GM13977 (cell line): ENCODE data around the gene LENG1.

Experiments used
- DNase-seq: peaks from one replicate; pipeline ENCODE4 v3.0.0; 2012; ENCODE audit warnings: low spot score
- CTCF ChIP-seq: IDR thresholded peaks from 2 replicates; pipeline ENCODE4 v1.5.1; 2012; ENCODE audit warnings: mild to moderate bottlenecking, control low read depth; ENCODE audit not compliant: insufficient read depth; ENCODE audit errors: extremely low read depth, missing control alignments
- in situ Hi-C: fragments of 300-500 bp; cut with MboI; formaldehyde crosslinking; loops from one replicate; pipeline ENCODE4 v1.12.0; 2022; ENCODE audit warnings: low sequenced_read_pairs, low pct_unique_long_range_greater_than_20kb, mixed read lengths, inconsistent platforms; ENCODE audit not compliant: unreplicated experiment

Gene LENG1

GRCh38 chr19:54206030-54206830 lies 46.7 kb upstream of the LENG1 start:
- DNase-seq, result no peak
- in situ Hi-C loops, result no loop called here
- TF ChIP-seq CTCF, result no peak

GRCh38 chr19:54204767-54205468 lies 45.4 kb upstream of the LENG1 start:
- no peak for DNase-seq
- no peak for TF ChIP-seq CTCF

GRCh38 chr19:54203151-54203611 lies 43.7 kb upstream of the LENG1 start:
- no peak for TF ChIP-seq CTCF
- in situ Hi-C loops, result no loop called here
- no peak for DNase-seq

More at GRCh38 chr19:54204767-54205468, 45.4 kb upstream of the LENG1 start:
- in situ Hi-C loops, result no loop called here

GRCh38 chr19:54201980-54202379 lies 42.5 kb upstream of the LENG1 start:
- DNase-seq, result no peak
- no peak for TF ChIP-seq CTCF
- in situ Hi-C loops, result no loop called here

GRCh38 chr19:54201172-54201701 lies 41.7 kb upstream of the LENG1 start:
- TF ChIP-seq CTCF, result no peak
- DNase-seq, result no peak
- in situ Hi-C loops, result no loop called here

GRCh38 chr19:54199401-54199800 lies 39.9 kb upstream of the LENG1 start:
- no peak for DNase-seq
- no peak for TF ChIP-seq CTCF
- in situ Hi-C loops, result no loop called here
